ENCODE results near the gene GPR149.

GPR149 gene

GRCh38 chr3:154421083-154421482, 8.9 kb downstream of the GPR149 start:
- no peak for ATAC-seq
- TF ChIP-seq ZFP3 (CRISPR knock-in tag; IDR thresholded peaks at IDR 0.05), result no peak
- TF ChIP-seq PPARA (CRISPR knock-in tag; IDR thresholded peaks at IDR 0.05; ENCODE audit: borderline replicate concordance), result no peak
- no peak for TF ChIP-seq TOX (CRISPR knock-in tag; IDR thresholded peaks at IDR 0.05; ENCODE audit: borderline replicate concordance)
- TF ChIP-seq PATZ1 (CRISPR knock-in tag; IDR thresholded peaks at IDR 0.05; ENCODE audit: borderline replicate concordance), result no peak
- no peak for TF ChIP-seq ZNF8 (CRISPR knock-in tag; IDR thresholded peaks at IDR 0.05)
- no peak for TF ChIP-seq ZC3H10 (CRISPR knock-in tag; IDR thresholded peaks at IDR 0.05)
- no peak for TF ChIP-seq CSRNP3 (CRISPR knock-in tag; IDR thresholded peaks at IDR 0.05)
- no peak for TF ChIP-seq ISL1 (CRISPR knock-in tag; IDR thresholded peaks at IDR 0.05)
- no peak for TF ChIP-seq SNAI2 (CRISPR knock-in tag; IDR thresholded peaks at IDR 0.05)
- TF ChIP-seq ESRRG (CRISPR knock-in tag; IDR thresholded peaks at IDR 0.05), result no peak
- no peak for TF ChIP-seq OSR1 (CRISPR knock-in tag; IDR thresholded peaks at IDR 0.05)

- TF ChIP-seq ZC3H10 (CRISPR knock-in tag; IDR thresholded peaks at IDR 0.05), result no peak
- TF ChIP-seq ZNF8 (CRISPR knock-in tag; IDR thresholded peaks at IDR 0.05), result no peak
- no peak for TF ChIP-seq TOX (CRISPR knock-in tag; IDR thresholded peaks at IDR 0.05; ENCODE audit: borderline replicate concordance)
- TF ChIP-seq OSR1 (CRISPR knock-in tag; IDR thresholded peaks at IDR 0.05), result no peak
- no peak for TF ChIP-seq ARNTL (CRISPR knock-in tag; IDR thresholded peaks at IDR 0.05; ENCODE audit: borderline replicate concordance, low read depth)
These were observed 31.7 kb downstream of the GPR149 start for GRCh38 chr3:154398084-154398967.

GRCh38 chr3:154389861-154390260, 40.1 kb downstream of the GPR149 start:
- no peak for ATAC-seq
- TF ChIP-seq ZC3H10 (CRISPR knock-in tag; IDR thresholded peaks at IDR 0.05), result no peak
- TF ChIP-seq OSR1 (CRISPR knock-in tag; IDR thresholded peaks at IDR 0.05), result no peak
- TF ChIP-seq ISL1 (CRISPR knock-in tag; IDR thresholded peaks at IDR 0.05), result no peak
- no peak for TF ChIP-seq ZFP30 (CRISPR knock-in tag; IDR thresholded peaks at IDR 0.05)
- no peak for TF ChIP-seq CSRNP3 (CRISPR knock-in tag; IDR thresholded peaks at IDR 0.05)
- no peak for TF ChIP-seq GLIS3 (CRISPR knock-in tag; IDR thresholded peaks at IDR 0.05)
- TF ChIP-seq ARNTL (CRISPR knock-in tag; IDR thresholded peaks at IDR 0.05; ENCODE audit: borderline replicate concordance, low read depth), result no peak
- no peak for TF ChIP-seq SNAI2 (CRISPR knock-in tag; IDR thresholded peaks at IDR 0.05)
- TF ChIP-seq RARB (CRISPR knock-in tag; IDR thresholded peaks at IDR 0.05), result no peak
- TF ChIP-seq BACH2 (CRISPR knock-in tag; IDR thresholded peaks at IDR 0.05; ENCODE audit: borderline replicate concordance), result no peak
- TF ChIP-seq PATZ1 (CRISPR knock-in tag; IDR thresholded peaks at IDR 0.05; ENCODE audit: borderline replicate concordance), result no peak
- TF ChIP-seq POU6F1 (CRISPR knock-in tag; IDR thresholded peaks at IDR 0.05; ENCODE audit: borderline replicate concordance, low read depth), result no peak
- TF ChIP-seq TCF4 (CRISPR knock-in tag; IDR thresholded peaks at IDR 0.05; ENCODE audit: borderline replicate concordance), result no peak
- TF ChIP-seq CREB5 (CRISPR knock-in tag; IDR thresholded peaks at IDR 0.05; ENCODE audit: low read depth), result no peak

More at GRCh38 chr3:154398084-154398967, 31.7 kb downstream of the GPR149 start:
- no peak for ATAC-seq

All from SK-N-SH treated with all-trans-retinoic acid at 6 μM for 48 hours (cell line).